K562 (cell line): Measurements from ENCODE around the gene SLC7A6. TPM values are rescaled to one million over a fixed set of nuclear protein-coding genes. Genes with fewer than 3 reads are reported as not detected.

Experiments
- ASH1L ChIP-seq: fragments of 450-650 bp; IDR thresholded peaks from 2 replicates; pipeline ENCODE4 v1.6.1; 2018; ENCODE audit warnings: borderline replicate concordance, mild to moderate bottlenecking, low read depth; ENCODE audit not compliant: partially characterized antibody
- CBX3 ChIP-seq, 2 experiments: IDR thresholded peaks; 1 replicate in 1 of 2; 2 replicates in 1 of 2; pipeline ENCODE4 v1.6.1; 2012; ENCODE audit warnings: inconsistent platforms in 2 of 2, low read length in 2 of 2, borderline replicate concordance in 1 of 2, control low read depth in 1 of 2
- KDM2B ChIP-seq: fragments of 250-450 bp; sonication (Bioruptor Pico); IDR thresholded peaks from 2 replicates; pipeline ENCODE4 v1.8.0; 2021; ENCODE audit warnings: mild to moderate bottlenecking, moderate library complexity
- MYNN ChIP-seq, 2 experiments: sonication (generic); formaldehyde crosslinking in 1 of 2; IDR thresholded peaks; 2 replicates each; pipeline versions ENCODE4 v1.5.0 to v1.6.1; 2016 to 2020; ENCODE audit warnings: antibody characterized with exemption in 1 of 2, missing genetic modification reagents in 1 of 2
- PTTG1 ChIP-seq: fragments of 450-650 bp; IDR thresholded peaks from 2 replicates; pipeline ENCODE4 v1.6.1; 2016; ENCODE audit warnings: low read depth, mild to moderate bottlenecking, missing genetic modification characterization, missing compliant biosample characterization
- RBM22 ChIP-seq: fragments of 200-400 bp; formaldehyde crosslinking; IDR thresholded peaks from 2 replicates; pipeline ENCODE4 v1.6.1; 2018; ENCODE audit warnings: low read length, low read depth; ENCODE audit not compliant: poor library complexity, severe bottlenecking
- ZKSCAN1 ChIP-seq: fragments of 150-350 bp; IDR thresholded peaks from 2 replicates; pipeline ENCODE4 v1.6.1; 2016; ENCODE audit warnings: low read depth, low read length
- polyA plus RNA-seq, 8 experiments: library from polyadenylated mRNA; depleted of rRNA in 4 of 8; stranded (reverse) in 5 of 8; unstranded in 3 of 8; fragments of >200 nt; fragmentation: Nextera tagmentation in 2 of 8; fragmentation: Illumina TruSeq in 1 of 8; extraction: Ambion mirVana in 2 of 8; extraction: Trizol in 1 of 8; gene quantifications; 2 replicates each; pipeline versions ENCODE4 v1.2.1 to v1.2.3, GENCODE V29; 2011 to 2014; ENCODE audit warnings: inconsistent platforms in 1 of 8, missing spikeins in 1 of 8
- total RNA-seq, 7 experiments: library from RNA; depleted of rRNA in 6 of 7; stranded (reverse); fragments of >200 nt in 6 of 7; fragmentation: Illumina TruSeq in 2 of 7; extraction: Trizol in 2 of 7; gene quantifications; 2 replicates each; pipeline versions ENCODE4 v1.2.1 to v1.2.3, GENCODE V29; 2011 to 2021; ENCODE audit warnings: low replicate concordance in 1 of 7
- TF ChIP-seq, protein P1 (sequence below): fragments of 450-650 bp; IDR thresholded peaks from 2 replicates; pipeline ENCODE4 v1.6.1; 2016; ENCODE audit warnings: mild to moderate bottlenecking
- TF ChIP-seq, protein P2 (sequence below): sonication (generic); formaldehyde crosslinking; IDR thresholded peaks from 2 replicates; pipeline ENCODE4 v1.8.0; 2022; ENCODE audit warnings: missing genetic modification reagents, mild to moderate bottlenecking, moderate library complexity, borderline replicate concordance
- TF ChIP-seq, protein P3 (sequence below), 2 experiments: fragments of 450-650 bp in 1 of 2; sonication (generic) in 1 of 2; formaldehyde crosslinking in 1 of 2; IDR thresholded peaks in 1 of 2; conservative IDR thresholded peaks in 1 of 2; 2 replicates each; pipeline versions ENCODE4 v1.6.1 to v1.8.1; 2016 to 2023; ENCODE audit warnings: mild to moderate bottlenecking in 2 of 2, moderate library complexity in 2 of 2, inconsistent platforms in 1 of 2, missing genetic modification reagents in 1 of 2
- TF ChIP-seq, protein P4 (sequence below), 2 experiments: fragments of 450-650 bp in 1 of 2; sonication (generic) in 1 of 2; formaldehyde crosslinking in 1 of 2; IDR thresholded peaks; 2 replicates each; pipeline versions ENCODE4 v1.7.1 to v1.9.0; 2016 to 2022; ENCODE audit warnings: inconsistent platforms in 1 of 2, mild to moderate bottlenecking in 1 of 2, missing genetic modification reagents in 1 of 2

The SLC7A6 gene
- total and polyA plus RNA-seq, 9 of the 15 experiments (the other 6 are each of a cell fraction or from before 2014, with no cell fraction given): 12.6 to 60.1 (median 29.8) TPM

DNA sequence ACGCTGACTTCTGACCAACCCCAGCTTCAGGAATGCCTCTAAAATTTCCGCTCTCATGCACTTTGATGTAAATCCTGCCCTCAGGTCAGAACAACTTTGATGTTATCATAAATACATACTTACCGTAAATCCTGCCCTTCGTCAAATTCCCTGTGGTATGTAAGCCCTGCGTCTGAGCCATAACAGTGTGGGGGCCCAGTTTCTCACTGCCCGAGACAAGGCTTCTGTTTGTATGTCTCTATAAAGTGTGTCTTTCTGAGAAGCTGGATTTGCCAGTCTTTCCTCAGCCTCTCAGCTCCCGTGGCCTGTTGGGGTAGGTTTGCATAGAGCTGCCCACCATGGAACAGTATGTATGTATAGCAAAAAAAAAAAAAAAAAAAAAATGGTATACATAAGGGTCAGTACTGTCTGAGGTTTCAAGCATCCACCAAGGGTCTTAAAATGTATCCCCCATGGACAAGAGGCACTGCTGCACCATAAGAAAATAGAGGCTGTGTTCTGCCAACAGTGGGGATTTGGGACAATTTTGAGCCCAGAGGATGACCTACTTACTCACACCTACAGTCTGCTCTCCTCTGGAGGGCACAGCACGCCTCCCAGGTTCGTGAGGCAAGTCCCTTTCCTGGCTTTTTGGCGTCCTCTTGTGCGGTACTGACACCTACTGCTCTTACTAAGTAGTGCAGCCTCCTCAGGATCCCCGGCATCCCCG is 64.0 kb downstream of the SLC7A6 start (continued):
- TF ChIP-seq, protein P1, sequence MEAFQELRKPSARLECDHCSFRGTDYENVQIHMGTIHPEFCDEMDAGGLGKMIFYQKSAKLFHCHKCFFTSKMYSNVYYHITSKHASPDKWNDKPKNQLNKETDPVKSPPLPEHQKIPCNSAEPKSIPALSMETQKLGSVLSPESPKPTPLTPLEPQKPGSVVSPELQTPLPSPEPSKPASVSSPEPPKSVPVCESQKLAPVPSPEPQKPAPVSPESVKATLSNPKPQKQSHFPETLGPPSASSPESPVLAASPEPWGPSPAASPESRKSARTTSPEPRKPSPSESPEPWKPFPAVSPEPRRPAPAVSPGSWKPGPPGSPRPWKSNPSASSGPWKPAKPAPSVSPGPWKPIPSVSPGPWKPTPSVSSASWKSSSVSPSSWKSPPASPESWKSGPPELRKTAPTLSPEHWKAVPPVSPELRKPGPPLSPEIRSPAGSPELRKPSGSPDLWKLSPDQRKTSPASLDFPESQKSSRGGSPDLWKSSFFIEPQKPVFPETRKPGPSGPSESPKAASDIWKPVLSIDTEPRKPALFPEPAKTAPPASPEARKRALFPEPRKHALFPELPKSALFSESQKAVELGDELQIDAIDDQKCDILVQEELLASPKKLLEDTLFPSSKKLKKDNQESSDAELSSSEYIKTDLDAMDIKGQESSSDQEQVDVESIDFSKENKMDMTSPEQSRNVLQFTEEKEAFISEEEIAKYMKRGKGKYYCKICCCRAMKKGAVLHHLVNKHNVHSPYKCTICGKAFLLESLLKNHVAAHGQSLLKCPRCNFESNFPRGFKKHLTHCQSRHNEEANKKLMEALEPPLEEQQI: no peak
- TF ChIP-seq CBX3 (IDR thresholded peaks at IDR 0.05; ENCODE audit: borderline replicate concordance in 1 of 2, low read length in 2 of 2) (no peak), RBM22 (no peak), KDM2B (CRISPR knock-in tag) (no peak), ASH1L (no peak), PTTG1 (no peak), ZKSCAN1 (no peak), MYNN (IDR thresholded peaks at IDR 0.05) (peak; percentile 53; the same call in 1 of the 2 replicates), MYNN (CRISPR knock-in tag; IDR thresholded peaks at IDR 0.05) (no peak)
- TF ChIP-seq, protein P2, sequence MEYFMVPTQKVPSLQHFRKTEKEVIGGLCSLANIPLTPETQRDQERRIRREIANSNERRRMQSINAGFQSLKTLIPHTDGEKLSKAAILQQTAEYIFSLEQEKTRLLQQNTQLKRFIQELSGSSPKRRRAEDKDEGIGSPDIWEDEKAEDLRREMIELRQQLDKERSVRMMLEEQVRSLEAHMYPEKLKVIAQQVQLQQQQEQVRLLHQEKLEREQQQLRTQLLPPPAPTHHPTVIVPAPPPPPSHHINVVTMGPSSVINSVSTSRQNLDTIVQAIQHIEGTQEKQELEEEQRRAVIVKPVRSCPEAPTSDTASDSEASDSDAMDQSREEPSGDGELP: peak; percentile 22; the same call in 1 of the 2 replicates
- TF ChIP-seq, protein P3, sequence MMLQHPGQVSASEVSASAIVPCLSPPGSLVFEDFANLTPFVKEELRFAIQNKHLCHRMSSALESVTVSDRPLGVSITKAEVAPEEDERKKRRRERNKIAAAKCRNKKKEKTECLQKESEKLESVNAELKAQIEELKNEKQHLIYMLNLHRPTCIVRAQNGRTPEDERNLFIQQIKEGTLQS (IDR thresholded peaks at IDR 0.05): no peak
- TF ChIP-seq, protein P3 (CRISPR knock-in tag; conservative IDR thresholded peaks at IDR 0.05): no peak
- TF ChIP-seq, protein P4, sequence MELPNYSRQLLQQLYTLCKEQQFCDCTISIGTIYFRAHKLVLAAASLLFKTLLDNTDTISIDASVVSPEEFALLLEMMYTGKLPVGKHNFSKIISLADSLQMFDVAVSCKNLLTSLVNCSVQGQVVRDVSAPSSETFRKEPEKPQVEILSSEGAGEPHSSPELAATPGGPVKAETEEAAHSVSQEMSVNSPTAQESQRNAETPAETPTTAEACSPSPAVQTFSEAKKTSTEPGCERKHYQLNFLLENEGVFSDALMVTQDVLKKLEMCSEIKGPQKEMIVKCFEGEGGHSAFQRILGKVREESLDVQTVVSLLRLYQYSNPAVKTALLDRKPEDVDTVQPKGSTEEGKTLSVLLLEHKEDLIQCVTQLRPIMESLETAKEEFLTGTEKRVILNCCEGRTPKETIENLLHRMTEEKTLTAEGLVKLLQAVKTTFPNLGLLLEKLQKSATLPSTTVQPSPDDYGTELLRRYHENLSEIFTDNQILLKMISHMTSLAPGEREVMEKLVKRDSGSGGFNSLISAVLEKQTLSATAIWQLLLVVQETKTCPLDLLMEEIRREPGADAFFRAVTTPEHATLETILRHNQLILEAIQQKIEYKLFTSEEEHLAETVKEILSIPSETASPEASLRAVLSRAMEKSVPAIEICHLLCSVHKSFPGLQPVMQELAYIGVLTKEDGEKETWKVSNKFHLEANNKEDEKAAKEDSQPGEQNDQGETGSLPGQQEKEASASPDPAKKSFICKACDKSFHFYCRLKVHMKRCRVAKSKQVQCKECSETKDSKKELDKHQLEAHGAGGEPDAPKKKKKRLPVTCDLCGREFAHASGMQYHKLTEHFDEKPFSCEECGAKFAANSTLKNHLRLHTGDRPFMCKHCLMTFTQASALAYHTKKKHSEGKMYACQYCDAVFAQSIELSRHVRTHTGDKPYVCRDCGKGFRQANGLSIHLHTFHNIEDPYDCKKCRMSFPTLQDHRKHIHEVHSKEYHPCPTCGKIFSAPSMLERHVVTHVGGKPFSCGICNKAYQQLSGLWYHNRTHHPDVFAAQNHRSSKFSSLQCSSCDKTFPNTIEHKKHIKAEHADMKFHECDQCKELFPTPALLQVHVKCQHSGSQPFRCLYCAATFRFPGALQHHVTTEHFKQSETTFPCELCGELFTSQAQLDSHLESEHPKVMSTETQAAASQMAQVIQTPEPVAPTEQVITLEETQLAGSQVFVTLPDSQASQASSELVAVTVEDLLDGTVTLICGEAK (IDR thresholded peaks at IDR 0.05): no peak
- TF ChIP-seq, protein P4 (CRISPR knock-in tag; IDR thresholded peaks at IDR 0.05): no peak
